Fibroblast of villous mesenchyme (primary cell): ENCODE data around the gene PIP5K1B. TPM values are rescaled to one million over a fixed set of nuclear protein-coding genes. Genes with fewer than 3 reads are reported as not detected.
A peak's percentile ranks its signal among the peaks of the same experiment; 100 is the strongest.

Source experiments
- DNase-seq: peaks from one replicate; pipeline ENCODE4 v3.0.0-alpha.2; 2010; ENCODE audit warnings: low read depth
- H3K4me3 ChIP-seq: 2 replicates; pipeline ENCODE4 v1.5.1; 2011; ENCODE audit warnings: low read depth, mild to moderate bottlenecking, low read length
- CTCF ChIP-seq: IDR thresholded peaks from 2 replicates; pipeline ENCODE4 v1.5.1; 2012; ENCODE audit warnings: low read depth, mild to moderate bottlenecking, low read length; ENCODE audit not compliant: insufficient read depth
- total RNA-seq: library from RNA; depleted of rRNA; stranded (reverse); fragments of >200 nt; gene quantifications from 2 replicates; pipeline ENCODE4 v1.2.3, GENCODE V29; 2012

Gene PIP5K1B
- total RNA-seq, 1 donor = under 0.01 TPM

DNA sequence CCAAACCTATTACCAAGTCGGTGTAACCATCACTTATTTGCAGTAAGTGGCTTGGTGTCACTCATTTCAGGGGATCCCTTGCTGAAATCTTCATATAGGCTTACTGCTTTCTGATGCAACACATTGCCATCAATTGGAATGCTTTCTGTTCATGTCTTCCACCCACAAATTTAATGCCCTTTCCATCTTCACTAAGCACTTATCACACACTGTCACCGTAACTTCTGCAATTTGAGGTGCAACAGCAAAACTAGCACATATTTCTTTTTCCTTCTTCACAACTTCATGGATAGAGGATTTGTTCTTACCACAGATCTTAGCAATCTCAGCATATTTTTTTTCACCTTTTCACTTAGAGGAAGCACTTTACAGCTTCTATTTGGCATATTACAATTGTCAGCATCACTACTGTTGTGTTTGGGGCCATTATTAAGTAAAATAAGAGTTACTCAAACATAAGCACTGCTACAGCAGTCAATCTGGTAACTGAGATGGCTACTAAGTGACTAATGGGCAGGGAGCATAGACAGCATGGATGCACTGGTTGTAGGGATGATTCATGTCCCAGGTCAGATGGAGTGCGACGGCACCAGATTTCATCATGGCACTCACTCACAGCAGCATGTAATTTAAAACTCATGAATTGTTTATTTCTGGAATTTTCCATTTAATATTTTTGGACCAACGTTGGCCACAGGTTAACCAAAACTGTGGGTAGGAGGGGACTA, 70.1 kb downstream of the PIP5K1B start:
- TF ChIP-seq CTCF = no peak
- peak; percentile 16 for DNase-seq
- H3K4me3 ChIP-seq = no peak overlapping the region

GRCh38 chr9:68777070-68777763, 72.2 kb downstream of the PIP5K1B start:
- H3K4me3 ChIP-seq = no peak overlapping the region
- no peak for DNase-seq
- no peak for TF ChIP-seq CTCF

- TF ChIP-seq CTCF = no peak
- no peak overlapping the region for H3K4me3 ChIP-seq
- DNase-seq = no peak
These were observed 73.6 kb downstream of the PIP5K1B start for GRCh38 chr9:68778635-68779034.

GRCh38 chr9:68779558-68780379, 74.7 kb downstream of the PIP5K1B start:
- H3K4me3 ChIP-seq = peak overlapping the region; percentile 90
- DNase-seq = peak; percentile 94
- TF ChIP-seq CTCF = peak; percentile 26

GRCh38 chr9:68780380-68780712, 75.3 kb downstream of the PIP5K1B start:
- no peak for DNase-seq
- peak overlapping the region; percentile 90 for H3K4me3 ChIP-seq
- no peak for TF ChIP-seq CTCF

- DNase-seq = peak; percentile 7
- H3K4me3 ChIP-seq = peak overlapping the region; percentile 90
- no peak for TF ChIP-seq CTCF
These were observed 75.7 kb downstream of the PIP5K1B start for GRCh38 chr9:68780720-68781119.
